Superior temporal gyrus (tissue), 1 donor: ENCODE results near the gene NRIP1.

ENCODE experiments used
- DNase-seq: peaks from one replicate; pipeline ENCODE4 v3.0.0-alpha.2; 2016; ENCODE audit errors: extremely low spot score

NRIP1 gene, protein sequence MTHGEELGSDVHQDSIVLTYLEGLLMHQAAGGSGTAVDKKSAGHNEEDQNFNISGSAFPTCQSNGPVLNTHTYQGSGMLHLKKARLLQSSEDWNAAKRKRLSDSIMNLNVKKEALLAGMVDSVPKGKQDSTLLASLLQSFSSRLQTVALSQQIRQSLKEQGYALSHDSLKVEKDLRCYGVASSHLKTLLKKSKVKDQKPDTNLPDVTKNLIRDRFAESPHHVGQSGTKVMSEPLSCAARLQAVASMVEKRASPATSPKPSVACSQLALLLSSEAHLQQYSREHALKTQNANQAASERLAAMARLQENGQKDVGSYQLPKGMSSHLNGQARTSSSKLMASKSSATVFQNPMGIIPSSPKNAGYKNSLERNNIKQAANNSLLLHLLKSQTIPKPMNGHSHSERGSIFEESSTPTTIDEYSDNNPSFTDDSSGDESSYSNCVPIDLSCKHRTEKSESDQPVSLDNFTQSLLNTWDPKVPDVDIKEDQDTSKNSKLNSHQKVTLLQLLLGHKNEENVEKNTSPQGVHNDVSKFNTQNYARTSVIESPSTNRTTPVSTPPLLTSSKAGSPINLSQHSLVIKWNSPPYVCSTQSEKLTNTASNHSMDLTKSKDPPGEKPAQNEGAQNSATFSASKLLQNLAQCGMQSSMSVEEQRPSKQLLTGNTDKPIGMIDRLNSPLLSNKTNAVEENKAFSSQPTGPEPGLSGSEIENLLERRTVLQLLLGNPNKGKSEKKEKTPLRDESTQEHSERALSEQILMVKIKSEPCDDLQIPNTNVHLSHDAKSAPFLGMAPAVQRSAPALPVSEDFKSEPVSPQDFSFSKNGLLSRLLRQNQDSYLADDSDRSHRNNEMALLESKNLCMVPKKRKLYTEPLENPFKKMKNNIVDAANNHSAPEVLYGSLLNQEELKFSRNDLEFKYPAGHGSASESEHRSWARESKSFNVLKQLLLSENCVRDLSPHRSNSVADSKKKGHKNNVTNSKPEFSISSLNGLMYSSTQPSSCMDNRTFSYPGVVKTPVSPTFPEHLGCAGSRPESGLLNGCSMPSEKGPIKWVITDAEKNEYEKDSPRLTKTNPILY (N-terminal part only)

DNA sequence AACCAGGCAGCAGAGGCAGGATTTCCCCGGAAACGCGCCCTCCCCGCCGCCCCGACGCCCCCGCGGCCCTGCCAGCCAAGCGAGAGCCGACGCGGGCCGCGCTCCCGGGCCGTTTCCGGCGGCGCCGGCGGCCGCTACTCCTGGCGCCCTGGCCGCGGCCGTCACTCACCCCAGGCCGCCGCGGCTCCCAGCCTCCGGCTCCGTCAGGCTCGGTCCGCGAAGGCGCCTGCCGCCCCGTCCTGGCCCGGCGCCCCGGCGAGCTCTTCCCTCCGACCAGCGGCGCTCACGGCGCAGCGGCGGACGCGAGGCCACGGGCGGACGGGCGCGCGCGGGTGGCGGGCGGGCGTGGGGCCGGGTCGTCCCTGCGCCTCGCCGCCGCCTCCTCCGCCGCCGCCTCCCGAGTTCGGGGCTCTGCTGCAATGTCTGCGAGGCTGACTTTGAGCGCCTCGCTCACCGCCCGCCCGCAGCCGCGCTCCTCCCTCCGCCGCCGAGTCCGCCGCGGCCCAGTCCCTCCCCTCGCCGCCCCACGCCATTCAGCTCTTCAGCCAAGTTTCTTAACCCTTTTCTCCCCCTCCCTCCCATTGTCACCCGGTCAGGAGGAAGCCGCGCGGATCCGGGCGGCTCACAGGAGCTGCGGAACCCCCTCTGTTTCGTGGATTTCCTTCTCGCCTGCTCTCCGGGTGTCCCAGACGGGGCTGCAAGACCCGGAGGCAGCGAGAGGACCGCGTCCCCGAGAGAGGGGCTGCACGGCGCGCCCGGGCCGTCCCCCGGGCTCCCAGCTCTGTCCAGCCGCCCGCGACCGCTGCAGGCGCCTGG is at the start of gene NRIP1:
NRIP1 (minus strand) TSS at position 425 of the 816 bp plus-strand sequence. CDS start 96,808 bp downstream, outside the sequence.
- peak; percentile 86 for DNase-seq

DNA sequence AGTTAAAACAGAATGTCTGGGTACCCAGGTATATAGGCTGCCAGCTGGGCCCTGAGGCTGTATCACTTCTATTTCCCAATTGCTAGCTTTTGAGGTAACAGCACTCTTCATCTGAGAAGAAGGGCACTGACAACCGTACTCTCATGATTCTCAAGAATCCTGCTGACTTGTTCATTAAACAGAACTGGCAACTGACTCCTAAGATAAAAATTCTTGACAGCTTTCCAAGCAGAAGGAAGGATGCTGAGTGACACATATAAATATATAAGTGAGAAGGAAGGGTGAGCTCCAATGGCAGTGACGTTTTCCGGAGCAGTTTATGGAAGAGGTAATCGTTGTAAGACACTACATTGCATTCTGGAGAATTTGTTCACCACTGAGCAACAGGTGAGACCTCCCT is 48.1 kb upstream of the NRIP1 start:
- DNase-seq = no peak

DNA sequence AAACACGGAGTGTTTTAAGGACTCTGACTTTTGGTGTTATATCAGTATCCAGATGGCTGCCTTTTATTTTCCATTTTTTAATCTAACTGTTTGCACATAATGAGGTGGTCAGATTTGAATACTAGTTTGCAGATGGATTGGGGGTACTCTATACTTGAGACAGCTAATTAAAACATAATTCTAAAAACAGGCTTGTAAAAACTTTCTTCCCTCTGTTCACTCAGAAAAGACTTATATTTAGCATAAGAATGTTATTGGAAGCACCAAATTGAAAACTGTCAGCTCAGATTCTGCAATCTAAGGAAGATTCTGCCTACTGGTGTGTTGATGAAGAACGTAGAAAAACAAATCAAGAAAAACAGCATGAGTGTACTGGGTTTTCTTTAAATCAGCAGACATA is 44.0 kb upstream of the NRIP1 start:
- no peak for DNase-seq

DNA sequence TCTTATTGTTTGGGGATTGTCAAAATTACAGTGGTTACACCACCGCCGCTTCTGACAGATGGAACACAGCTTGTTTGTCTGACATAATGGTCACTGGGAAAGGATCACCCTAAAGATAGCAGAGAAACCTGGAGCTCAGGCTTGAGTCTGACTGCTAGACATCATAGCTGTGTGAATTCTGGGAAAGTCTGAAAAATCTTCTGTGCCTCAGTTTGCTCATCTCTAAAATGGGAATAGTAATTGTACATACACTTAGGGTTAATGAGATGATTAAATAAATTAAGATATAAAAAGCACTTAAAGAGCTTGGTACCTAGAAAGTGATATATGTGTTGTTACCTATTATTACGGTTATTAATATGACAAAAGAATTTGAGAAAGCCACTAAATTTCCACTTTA is 39.7 kb upstream of the NRIP1 start:
- no peak for DNase-seq

DNA sequence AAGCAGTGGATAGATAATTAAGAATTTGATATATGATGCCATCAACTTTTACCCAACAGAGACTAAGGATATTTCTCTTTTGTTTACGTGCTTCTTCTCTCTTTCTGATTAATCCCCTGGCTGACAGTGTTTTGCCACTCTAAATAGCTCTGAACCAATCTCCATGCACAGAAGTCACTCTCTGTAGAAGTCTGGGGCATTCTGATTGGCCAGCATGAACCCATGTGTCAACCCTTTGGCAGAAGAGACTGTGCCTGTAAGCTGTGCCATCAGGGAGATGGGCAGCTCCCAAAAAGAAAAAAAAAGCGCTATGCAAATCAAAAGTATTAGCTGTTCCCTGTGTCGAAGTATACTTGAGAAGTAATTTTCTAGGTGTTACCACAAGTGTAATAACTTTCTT is 34.1 kb upstream of the NRIP1 start:
- no peak for DNase-seq

DNA sequence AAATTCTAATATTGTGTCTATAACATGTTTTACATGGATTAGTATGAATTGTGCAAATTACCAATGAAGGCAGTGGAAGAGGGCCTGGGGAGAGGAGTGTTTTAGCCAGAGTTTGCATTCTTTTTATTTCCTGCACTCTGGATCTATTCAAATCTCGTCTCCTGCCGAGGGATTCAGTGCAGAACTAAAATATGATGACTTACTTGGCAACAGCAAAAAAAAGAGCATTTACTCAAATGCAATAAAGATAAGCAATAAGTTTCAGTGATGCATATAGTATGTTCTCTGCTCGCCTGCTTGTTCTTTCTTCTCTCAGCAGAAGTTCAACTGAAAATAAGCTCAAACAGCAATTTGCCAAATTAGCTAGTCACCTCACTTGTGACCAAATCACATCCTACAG is 33.4 kb upstream of the NRIP1 start:
- no peak for DNase-seq

DNA sequence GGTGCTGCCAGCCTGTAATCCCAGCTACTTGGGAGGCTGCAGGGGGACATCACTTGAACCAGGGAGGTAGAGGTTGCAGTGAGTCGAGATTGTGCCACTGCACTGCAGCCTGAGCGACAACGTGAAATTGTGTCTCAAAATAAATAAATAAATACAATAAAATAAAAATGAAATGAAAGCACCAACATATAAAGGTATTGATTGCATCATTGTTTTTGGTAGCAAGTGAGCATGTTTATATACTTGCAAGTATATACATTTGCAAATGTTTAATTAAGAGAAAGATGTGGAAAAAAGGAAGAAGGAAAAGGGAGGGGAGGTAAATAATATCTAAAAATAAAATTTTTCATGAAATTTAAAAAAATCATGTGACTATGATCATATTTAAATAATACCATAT is 32.8 kb upstream of the NRIP1 start:
- no peak for DNase-seq

DNA sequence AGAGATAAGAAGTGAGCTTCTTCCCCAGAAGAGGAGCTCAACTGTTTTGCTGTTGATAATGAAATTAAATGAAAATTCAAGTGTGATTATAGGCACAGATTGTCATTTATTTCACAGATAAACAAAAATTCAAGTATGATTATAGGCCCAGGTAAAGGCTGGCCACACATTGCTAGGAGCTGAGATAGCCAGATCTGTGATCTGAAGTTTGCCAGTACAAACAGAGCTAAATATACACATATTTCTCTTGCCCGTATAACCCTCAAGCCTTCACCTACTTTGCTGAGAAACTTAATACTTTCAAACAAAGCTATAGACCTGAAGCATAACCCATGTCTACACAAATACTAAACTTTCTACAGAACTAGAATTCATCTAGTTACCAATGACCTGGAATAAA is 31.3 kb upstream of the NRIP1 start:
- no peak for DNase-seq

DNA sequence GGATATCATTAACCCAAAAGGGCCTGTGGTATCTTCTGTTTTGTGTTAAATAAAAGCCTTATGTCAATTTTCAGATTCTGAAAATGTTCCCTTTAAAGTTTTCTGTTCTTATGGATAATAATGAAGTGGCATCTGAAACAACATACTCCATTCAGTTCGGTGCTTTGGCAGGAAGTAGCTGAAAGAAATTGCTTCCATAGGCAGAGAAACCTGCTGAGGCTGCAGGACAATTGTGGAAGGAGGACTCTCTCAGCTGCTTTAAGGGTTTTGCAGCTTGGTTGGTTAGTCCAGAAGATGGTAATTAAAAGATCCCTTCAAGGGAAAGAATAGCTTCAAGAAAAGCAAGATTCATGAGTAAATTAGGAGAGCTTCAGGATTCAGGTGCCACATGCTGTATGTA is 30.5 kb upstream of the NRIP1 start:
- no peak for DNase-seq

DNA sequence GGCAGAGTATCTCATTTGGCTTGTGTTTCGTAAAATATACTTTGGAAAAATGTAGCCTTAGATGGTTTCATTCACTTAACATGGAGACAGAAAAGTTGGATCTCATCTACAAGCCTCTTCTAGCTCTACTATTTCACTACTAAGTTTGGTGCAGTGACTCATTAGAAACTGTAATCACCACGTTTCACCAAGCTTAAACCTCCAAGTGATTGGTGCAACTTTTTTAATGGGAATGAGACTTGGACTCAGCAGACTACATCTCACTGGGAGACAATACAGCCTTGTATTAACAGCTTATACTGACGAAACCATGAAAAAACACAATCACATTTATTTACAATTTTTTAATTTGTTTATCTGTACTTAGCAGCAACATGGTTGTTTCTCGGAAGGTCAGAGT is 29.9 kb upstream of the NRIP1 start:
- no peak for DNase-seq

DNA sequence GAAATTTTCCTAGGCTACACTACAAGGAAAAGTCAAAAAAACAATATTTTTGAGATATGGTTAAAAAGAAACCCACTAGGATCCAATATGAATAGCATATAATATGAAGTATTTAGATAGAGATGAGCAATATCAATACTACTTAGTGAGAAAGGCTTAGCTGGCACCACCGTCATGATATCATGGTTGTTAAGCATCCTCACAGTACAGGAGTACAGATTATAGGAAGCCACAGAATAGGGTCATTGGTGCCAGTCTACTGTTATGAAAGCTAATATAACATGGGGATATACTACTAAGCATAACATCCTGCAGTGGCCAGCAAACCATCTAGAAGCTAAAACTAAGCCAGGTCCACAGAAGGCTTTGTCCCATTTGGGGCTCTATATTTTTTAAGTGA is 28.4 kb upstream of the NRIP1 start:
- no peak for DNase-seq

DNA sequence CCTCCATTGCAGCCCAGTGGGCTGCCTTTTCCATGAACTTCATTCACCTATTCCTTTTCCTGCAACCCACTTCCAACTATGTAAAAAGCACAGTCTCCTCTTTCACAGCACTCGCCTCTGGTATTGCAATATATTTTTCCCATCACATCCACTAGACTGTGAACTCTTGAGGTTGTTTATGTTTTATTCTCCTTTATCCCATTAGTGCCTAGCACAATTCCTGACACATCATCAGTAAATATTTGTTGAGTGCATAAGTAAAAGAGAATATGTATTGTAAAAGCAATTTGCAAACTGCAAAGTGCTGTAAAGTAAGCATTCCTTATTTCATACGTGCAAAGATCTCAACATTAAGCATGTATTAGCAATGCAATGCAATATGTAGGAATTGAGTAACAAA is 27.9 kb upstream of the NRIP1 start:
- DNase-seq = no peak

DNA sequence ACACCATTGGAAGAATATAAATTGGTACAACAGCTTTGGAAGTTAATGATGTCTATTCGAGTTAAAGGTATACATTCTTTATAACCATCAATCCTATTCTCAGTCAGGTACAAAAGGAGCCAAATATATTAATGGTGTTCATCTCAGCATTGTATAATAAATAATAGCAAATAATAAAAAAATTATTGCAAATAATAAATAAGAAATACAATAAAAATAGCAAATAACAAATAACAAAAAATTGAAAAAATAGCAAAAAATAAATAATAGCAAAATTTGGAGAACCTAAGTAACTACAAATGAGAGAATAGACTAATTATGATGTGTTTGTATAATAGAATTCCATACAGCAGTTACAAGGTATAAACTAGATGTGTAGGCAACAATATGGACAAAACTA is 25.6 kb upstream of the NRIP1 start:
- no peak for DNase-seq

DNA sequence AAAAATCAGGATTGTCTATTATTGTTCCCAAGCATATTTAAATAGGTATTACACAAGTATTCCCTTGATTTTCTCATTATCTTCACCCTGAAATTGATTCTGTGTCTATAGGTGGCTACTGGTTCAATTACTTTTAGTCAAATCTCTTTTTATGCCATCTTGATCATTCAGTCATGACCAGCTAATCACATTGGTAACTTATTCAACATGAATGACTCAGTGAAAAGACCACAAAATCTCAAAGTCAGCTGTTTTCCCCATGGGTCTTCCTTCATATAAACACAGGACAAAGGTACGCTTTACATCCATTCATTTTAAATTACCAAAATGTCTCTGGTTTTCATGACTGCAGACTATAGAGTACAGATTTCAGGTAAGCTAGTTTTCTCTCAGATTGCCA is 23.7 kb upstream of the NRIP1 start:
- no peak for DNase-seq

DNA sequence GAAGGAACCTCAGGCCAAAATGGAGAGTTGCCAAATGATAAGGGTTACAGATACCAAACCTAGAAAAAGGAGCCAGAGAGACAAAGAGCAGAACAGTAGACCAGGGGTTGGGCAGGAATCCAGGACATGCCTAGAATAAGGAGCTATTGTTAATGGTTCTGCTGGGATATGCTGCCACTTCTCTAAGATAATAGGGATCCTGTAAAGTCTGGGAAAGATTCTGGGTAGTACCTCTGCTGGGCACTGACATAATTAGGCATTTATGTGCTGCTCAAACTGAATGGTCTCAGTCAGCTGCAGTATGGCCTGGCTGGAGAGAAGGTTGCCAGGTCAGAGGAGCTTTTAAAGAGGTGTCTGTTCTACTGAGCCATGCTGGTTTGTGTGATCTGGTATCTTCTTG is 19.9 kb upstream of the NRIP1 start:
- no peak for DNase-seq

DNA sequence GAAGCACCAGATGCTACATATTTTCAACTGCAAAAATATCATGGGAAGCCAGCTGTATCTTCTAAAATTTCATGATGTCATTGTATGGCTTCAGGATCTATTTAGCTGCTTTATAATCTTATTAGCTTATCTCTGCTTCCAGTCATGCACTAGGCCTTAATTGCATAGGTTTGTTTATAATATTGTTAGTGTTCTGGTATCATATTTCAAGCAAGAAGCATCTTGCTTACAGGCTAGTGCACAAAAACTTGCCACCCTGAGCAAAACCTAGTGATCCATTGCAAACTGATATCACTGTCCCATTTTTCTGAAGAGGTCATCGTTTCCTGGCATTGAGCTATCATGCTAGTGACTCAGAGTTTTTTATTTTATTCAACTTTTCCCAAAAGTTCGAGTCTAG is 15.7 kb upstream of the NRIP1 start:
- DNase-seq = no peak

DNA sequence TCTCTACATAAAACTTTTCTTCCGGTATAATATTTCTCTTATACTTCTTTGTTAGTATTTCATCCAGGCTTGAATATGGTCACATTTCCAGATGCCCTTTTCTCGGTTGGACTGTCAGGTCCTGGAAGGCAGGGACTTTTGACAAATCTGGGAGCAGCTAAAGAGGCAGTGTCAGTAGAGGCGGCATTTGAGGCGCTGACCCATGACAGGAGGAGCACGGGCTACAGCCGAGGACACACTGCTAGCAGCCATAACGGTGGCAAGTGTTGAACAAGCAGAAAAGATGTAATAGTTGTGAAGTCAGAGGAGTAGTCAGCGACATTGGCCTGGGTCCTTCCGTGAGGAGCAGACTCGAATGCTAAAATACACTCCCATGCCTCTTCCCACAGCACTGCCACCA is 14.5 kb upstream of the NRIP1 start:
- no peak for DNase-seq

DNA sequence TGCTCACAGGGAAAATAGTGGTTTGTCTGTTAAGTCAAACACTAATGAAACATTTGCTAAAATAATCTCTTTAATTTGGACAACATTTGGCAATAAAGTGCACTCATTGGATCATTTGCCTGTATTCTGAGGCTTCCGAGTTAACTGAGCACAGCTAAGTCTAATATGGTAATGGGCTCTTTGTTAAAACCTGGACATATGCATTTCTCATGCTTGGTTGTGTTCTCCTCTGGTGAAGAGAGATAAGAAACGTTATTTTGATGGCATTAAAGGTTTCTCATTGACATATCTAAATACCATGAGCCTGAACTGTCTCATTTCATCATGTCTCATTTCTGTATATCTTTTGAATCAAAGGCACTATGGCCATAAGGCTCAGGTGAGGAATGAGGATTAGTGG is 13.4 kb upstream of the NRIP1 start:
- DNase-seq = no peak

DNA sequence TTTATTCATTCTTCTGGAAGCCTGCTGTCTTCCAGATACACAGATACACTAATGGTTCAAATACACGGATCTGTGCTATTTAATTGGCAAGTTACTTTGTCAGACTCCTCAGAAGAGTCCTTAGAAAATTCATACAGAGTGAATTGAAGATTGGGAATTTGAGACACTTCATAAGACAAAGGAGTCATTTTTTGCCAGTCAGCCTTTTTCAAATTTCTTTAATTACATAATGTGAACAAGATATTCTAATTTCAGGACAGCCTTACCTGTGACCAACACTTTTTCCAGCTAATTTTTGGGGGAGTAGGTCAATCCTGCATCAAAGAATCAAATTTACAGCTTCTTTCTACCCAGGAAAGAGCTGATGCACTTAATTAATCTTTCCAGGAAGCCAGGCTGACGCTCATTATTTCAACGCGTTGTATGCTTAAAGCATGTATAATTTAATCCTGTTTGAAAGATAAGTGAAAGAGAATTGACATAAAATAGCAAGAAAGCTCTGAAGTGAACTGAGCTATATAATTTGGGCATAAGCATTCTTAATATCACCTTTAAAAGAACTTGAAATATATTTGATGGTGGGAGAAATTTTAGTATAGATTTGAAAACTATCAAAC is 12.8 kb upstream of the NRIP1 start:
- DNase-seq = no peak

DNA sequence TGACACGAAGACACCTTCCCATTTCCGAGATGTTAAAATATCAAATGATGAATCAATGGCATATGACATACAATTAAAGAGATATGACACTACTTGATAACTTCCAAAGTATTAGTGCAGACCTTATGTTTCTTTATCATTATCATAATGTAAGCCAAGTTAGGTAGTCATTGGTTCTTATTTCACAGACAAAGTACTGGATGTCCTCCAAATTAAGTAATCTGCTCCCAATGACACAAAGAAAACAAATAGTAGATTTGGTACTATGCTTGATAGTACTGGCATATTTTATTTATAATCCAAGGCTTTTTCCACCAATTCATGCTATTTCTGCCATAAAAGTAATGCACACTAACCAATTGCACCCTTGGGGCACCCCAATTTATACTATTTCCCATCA is 11.9 kb upstream of the NRIP1 start:
- no peak for DNase-seq

DNA sequence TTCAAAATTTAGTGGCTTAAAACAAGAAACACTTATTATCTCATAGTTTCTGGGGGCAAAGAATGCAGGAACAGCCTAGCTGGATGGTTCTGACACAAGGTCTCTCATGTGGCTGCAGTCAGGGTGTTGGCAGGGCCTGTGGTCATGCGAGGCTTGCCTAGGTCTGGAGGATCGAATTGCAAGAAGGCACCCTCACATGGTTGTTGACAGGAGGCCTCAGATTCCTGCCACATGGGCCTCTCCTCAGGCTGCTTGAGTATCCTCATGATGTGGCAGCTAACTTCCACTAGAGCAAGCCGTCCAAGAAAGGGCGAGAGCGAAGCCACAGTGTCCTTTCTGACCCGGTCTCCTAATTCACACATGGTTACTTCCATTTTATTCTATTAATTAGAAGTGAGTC is 6.2 kb upstream of the NRIP1 start:
- no peak for DNase-seq
